ENCODE data around the gene NAALADL2.
"Not testable (repeated sequence)": the region's sequence is repeated elsewhere in the genome, so short reads cannot be mapped to it uniquely, and the experiment has no call there.

DNA sequence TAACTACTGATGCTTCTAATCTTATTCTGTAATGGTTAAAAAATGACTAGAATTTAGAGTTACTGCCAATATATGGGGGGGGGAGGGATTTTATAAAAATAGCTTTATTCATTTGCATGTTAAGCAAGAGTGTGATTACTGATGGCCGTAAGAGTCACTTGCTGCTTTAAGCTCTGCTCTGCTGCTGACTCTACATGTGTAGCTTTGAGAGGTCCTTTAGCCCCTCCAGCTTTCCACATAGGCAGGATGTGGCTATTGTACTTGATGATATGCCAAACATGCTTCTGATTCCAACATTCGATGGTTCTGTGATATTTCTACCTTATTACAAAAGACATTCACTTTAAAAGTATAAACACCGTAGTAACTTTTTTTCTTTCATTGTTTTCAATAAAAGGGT lies 511.3 kb downstream of the NAALADL2 start:
- not testable (repeated sequence) for TF ChIP-seq EZH2 (IDR thresholded peaks at IDR 0.05); POLR2AphosphoS5 (IDR thresholded peaks at IDR 0.05; ENCODE audit: borderline replicate concordance, low read depth, low read length); FOXP2 (optimal IDR thresholded peaks at IDR 0.05; ENCODE audit: control extremely low read depth, extremely low read length, insufficient read depth)
